Right lobe of liver (tissue), 6 donors: Measurements from ENCODE around the gene ST3GAL2. TPM values are rescaled to one million over a fixed set of nuclear protein-coding genes. Genes with fewer than 3 reads are reported as not detected.

Experiments used
- ATAC-seq, 4 donors: fragments of 200-7000 bp; cut with Tn5 transposase; one replicate each; pipeline ENCODE4 v1.9.1; 2020; ENCODE audit warnings: mild to moderate bottlenecking in 4 of 4, moderate library complexity in 4 of 4
- DNase-seq, 3 donors: peaks; one replicate each; pipeline ENCODE4 v3.0.0-alpha.2; 2020
- H3K27ac ChIP-seq, 3 donors: fragments of 200-600 bp; one replicate each; pipeline ENCODE4 v1.8.0; 2022
- H3K27me3 ChIP-seq, 2 donors: fragments of 200-600 bp; one replicate each; pipeline ENCODE4 v1.8.0; 2022
- H3K36me3 ChIP-seq, 4 donors: fragments of 200-600 bp; sonication (generic) in 1 of 4; one replicate each; pipeline versions ENCODE4 v1.5.1 to v1.8.0; 2017 to 2022; ENCODE audit warnings: control low read depth in 1 of 4
- H3K4me1 ChIP-seq, 4 donors: fragments of 200-600 bp; sonication (generic) in 1 of 4; one replicate each; pipeline versions ENCODE4 v1.5.1 to v1.8.0; 2017 to 2022; ENCODE audit warnings: control low read depth in 1 of 4
- H3K4me3 ChIP-seq, 3 donors: fragments of 200-600 bp; one replicate each; pipeline ENCODE4 v1.8.0; 2022
- H3K9me3 ChIP-seq, 4 donors: fragments of 200-600 bp; sonication (generic) in 1 of 4; one replicate each; pipeline versions ENCODE4 v1.5.1 to v1.8.0; 2017 to 2022; ENCODE audit warnings: control low read depth in 1 of 4
- POLR2A ChIP-seq: fragments of 450-650 bp; IDR thresholded peaks from one replicate; pipeline ENCODE4 v1.6.1; 2017; ENCODE audit warnings: antibody characterized with exemption, mild to moderate bottlenecking
- WGBS: methylation state at CpG from one replicate; pipeline ENCODE4 v1.1.6; 2018; ENCODE audit warnings: low coverage, low lambda C conversion rate; ENCODE audit not compliant: insufficient coverage; ENCODE audit errors: missing lambda C conversion rate; 5-methylcytosine and 5-hydroxymethylcytosine counted together
- intact Hi-C, 2 donors: fragments of 100-400 bp; cut with DNase I; formaldehyde crosslinking; loops; one replicate each; pipeline versions ENCODE4 v1.11.2 to v1.14.1; 2022
- total RNA-seq, 6 experiments: library from RNA; depleted of rRNA in 2 of 6; stranded (reverse); fragments of >200 nt in 2 of 6; fragmentation: NEBNext Ultra II Directional in 3 of 6; extraction: Animal tissue kit (Norgen Biotek cat#: 25700) in 3 of 6; gene quantifications; one replicate each; pipeline versions ENCODE4 v1.1.0 to v1.2.4, GENCODE V29; 2016 to 2023
- TF ChIP-seq, protein P1 (sequence below), 4 donors: fragments of 200-600 bp in 3 of 4; fragments of 450-650 bp in 1 of 4; IDR thresholded peaks; one replicate each; pipeline versions ENCODE4 v1.5.1 to v1.8.0; 2016 to 2022; ENCODE audit warnings: antibody characterized with exemption in 4 of 4, mild to moderate bottlenecking in 2 of 4
- donor health status: DM: no; HTN: yes; CAD: no.
- donor health status: DM: no; HTN: no; CAD: no.
- donor health status: DM: no; HTN: no; CAD: no.
- donor health status: DM: no; HTN: yes; CAD: no.
- donor health status: DM: no; HTN: yes; CAD: no.

Gene ST3GAL2
- total RNA-seq, 6 experiments from 2014 or later: 10.4 to 16.7 (median 14.5) TPM

DNA sequence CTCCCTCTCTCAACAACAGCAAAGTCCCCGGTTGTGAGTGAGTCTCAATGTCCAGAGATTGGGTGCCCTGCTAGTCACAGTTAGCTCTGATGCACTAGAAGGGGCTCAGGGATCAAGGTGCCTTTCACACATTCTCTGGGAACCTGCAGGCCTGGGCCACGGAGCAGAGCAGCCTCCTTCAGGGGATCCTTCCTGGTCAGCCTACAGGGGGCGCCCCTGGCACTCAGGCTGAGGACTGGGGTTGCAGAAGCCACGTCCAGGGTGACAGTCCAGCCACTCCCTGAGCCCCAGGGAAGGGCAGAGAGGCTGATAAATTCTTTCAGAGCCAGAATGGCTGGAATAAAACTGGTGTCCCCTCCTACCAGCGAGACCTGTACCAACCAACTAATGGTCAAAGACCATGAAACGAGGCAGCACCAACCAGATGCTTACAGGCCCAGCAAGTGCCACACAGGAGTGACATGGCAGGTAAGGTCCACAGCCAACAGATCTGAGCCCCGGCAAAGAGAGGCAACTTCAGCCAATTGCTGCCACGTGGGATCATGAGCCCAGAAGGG lies 43.5 kb downstream of the ST3GAL2 start:
- H3K27ac ChIP-seq: no peak overlapping the region

DNA sequence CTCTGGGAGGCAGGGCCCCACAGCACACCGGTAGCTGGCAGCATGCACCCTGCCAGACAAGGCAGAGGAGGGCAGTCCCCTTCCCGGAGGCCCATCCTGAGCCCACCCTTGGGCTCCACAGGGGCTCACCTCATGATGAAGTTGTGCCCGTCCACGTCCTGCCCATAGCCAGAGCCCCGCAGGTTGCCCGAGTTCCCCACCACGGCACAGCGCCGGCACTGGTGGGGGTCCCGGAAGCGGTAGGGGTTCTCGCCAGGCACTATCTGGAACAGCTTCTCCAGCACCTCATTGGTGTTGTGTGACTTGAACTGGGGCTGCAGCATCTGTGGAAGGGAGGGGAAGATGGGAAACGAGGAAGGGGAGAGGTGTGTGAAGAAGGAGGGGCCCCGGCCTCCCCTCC lies 44.0 kb downstream of the ST3GAL2 start:
- H3K36me3 ChIP-seq: no peaks in the 10 kb centered on the region
- 89% methylated on average over 2 of the region's 14 CpGs for WGBS
- TF ChIP-seq, protein P1, sequence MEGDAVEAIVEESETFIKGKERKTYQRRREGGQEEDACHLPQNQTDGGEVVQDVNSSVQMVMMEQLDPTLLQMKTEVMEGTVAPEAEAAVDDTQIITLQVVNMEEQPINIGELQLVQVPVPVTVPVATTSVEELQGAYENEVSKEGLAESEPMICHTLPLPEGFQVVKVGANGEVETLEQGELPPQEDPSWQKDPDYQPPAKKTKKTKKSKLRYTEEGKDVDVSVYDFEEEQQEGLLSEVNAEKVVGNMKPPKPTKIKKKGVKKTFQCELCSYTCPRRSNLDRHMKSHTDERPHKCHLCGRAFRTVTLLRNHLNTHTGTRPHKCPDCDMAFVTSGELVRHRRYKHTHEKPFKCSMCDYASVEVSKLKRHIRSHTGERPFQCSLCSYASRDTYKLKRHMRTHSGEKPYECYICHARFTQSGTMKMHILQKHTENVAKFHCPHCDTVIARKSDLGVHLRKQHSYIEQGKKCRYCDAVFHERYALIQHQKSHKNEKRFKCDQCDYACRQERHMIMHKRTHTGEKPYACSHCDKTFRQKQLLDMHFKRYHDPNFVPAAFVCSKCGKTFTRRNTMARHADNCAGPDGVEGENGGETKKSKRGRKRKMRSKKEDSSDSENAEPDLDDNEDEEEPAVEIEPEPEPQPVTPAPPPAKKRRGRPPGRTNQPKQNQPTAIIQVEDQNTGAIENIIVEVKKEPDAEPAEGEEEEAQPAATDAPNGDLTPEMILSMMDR (IDR thresholded peaks at IDR 0.05): no peak
- TF ChIP-seq POLR2A: no peak

More for the DNA sequence above, 43.5 kb downstream of the ST3GAL2 start:
- Histone ChIP-seq H3K27me3 (no peaks in the 10 kb centered on the region), H3K36me3 (no peaks in the 10 kb centered on the region), H3K4me3 (no peak overlapping the region), H3K9me3 (no peaks in the 10 kb centered on the region), H3K4me1 (no peaks in the 10 kb centered on the region)
- ATAC-seq (peak; percentile 93 to 98 (median 94)), DNase-seq (peak; percentile 85 to 89 (median 86))
- 32% methylated on average over 3 of the region's 8 CpGs for WGBS
- TF ChIP-seq, protein P1 (IDR thresholded peaks at IDR 0.05): peak; percentile 82 to 90 (median 88)
- TF ChIP-seq POLR2A: no peak
- intact Hi-C loops: no loop called here

DNA sequence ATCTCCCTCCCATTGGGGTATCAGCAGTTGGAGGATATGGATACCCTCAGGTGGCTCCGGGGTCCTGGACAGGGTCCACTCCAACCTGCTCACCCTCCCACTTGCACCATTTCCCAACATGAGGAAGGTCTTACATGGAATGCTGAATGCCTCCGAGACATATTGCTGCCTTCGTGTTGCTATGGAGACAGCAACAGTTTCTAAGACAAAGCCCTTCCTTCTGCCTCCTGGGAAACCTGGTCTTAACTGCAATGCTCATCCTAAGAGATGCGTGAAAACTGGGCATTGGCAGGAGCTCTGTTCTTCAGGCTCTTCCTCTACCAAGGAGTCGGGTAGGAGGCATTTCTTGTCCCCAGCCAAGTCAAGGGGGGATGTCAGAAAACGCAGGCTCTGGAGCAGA lies 45.2 kb downstream of the ST3GAL2 start:
- no peak overlapping the region for H3K4me3 ChIP-seq
- no peak for DNase-seq
- H3K9me3 ChIP-seq: no peaks in the 10 kb centered on the region
- H3K36me3 ChIP-seq: no peaks in the 10 kb centered on the region
- intact Hi-C loops: loop anchor here (5.0 kb wide), 2 partner anchors 74 to 79 kb away; no protein-coding TSS in a partner anchor
- 100% methylated on average over 2 of the region's 6 CpGs for WGBS
- TF ChIP-seq, protein P1 (IDR thresholded peaks at IDR 0.05): no peak
- no peak for TF ChIP-seq POLR2A
- no peaks in the 10 kb centered on the region for H3K27me3 ChIP-seq
- no peaks in the 10 kb centered on the region for H3K4me1 ChIP-seq
- no peak for ATAC-seq
- H3K27ac ChIP-seq: no peak overlapping the region

More for the DNA sequence above, 44.0 kb downstream of the ST3GAL2 start:
- Histone ChIP-seq H3K27ac (no peak overlapping the region), H3K27me3 (no peaks in the 10 kb centered on the region), H3K9me3 (no peaks in the 10 kb centered on the region), H3K4me3 (no peak overlapping the region), H3K4me1 (no peaks in the 10 kb centered on the region)
- no peak for ATAC-seq
- intact Hi-C loops: loop anchor here (5.0 kb wide), 2 partner anchors 72 to 77 kb away; no protein-coding TSS in a partner anchor
- no peak for DNase-seq

GRCh38 chr16:70392606-70393005 lies 46.3 kb downstream of the ST3GAL2 start:
- 71% methylated on average over 2 of the region's 4 CpGs for WGBS
- DNase-seq (no peak), ATAC-seq (no peak)
- H3K27me3 ChIP-seq: no peaks in the 10 kb centered on the region
- no peaks in the 10 kb centered on the region for H3K4me1 ChIP-seq
- no peak overlapping the region for H3K27ac ChIP-seq
- H3K9me3 ChIP-seq: no peaks in the 10 kb centered on the region
- H3K4me3 ChIP-seq: no peak overlapping the region
- TF ChIP-seq, protein P1 (IDR thresholded peaks at IDR 0.05): no peak
- TF ChIP-seq POLR2A: no peak
- H3K36me3 ChIP-seq: peaks cover 0 to 7% (median 0%) of the 10 kb centered on the region in 4 donors
- intact Hi-C loops: loop anchor here (5.0 kb wide), 2 partner anchors 75 to 80 kb away; no protein-coding TSS in a partner anchor
